ENCODE results near the gene TAAR1. TPM values are rescaled to one million over a fixed set of nuclear protein-coding genes. Genes with fewer than 3 reads are reported as not detected.

The TAAR1 gene
- polyA plus RNA-seq, 1 experiment, result not detected

DNA sequence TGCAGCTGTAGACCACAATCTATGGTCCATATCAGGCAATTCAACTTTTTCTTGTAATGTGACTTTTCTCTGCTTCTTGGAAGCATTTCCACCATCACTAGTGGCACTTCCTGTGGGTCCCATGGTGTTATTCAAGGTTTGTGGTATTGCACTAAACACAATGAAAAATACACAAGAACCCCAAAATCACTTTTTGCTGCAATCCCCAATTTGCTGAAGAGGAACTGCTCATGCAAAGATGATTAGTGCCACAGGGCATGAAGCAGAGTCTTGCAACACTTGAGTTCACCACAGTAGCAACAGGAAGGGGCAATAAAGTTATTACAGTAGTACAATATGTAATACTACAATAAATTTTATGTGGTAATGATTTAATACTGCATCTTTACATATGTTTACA is 16.8 kb upstream of the TAAR1 start:
- H3K27me3 ChIP-seq (ENCODE audit: control insufficient read depth, insufficient read depth, low read length), result no peaks in the 10 kb centered on the region
- ChIA-PET POLR2A (no interaction called here), CTCF (no interaction called here)
- no peak for DNase-seq (ENCODE audit: low read depth, low spot score)
- TF ChIP-seq, protein P1, sequence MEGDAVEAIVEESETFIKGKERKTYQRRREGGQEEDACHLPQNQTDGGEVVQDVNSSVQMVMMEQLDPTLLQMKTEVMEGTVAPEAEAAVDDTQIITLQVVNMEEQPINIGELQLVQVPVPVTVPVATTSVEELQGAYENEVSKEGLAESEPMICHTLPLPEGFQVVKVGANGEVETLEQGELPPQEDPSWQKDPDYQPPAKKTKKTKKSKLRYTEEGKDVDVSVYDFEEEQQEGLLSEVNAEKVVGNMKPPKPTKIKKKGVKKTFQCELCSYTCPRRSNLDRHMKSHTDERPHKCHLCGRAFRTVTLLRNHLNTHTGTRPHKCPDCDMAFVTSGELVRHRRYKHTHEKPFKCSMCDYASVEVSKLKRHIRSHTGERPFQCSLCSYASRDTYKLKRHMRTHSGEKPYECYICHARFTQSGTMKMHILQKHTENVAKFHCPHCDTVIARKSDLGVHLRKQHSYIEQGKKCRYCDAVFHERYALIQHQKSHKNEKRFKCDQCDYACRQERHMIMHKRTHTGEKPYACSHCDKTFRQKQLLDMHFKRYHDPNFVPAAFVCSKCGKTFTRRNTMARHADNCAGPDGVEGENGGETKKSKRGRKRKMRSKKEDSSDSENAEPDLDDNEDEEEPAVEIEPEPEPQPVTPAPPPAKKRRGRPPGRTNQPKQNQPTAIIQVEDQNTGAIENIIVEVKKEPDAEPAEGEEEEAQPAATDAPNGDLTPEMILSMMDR (IDR thresholded peaks at IDR 0.05; ENCODE audit: low read depth, low read length), result no peak
- no peak overlapping the region for H3K27ac ChIP-seq (ENCODE audit: low read depth, low read length)
- no peaks in the 10 kb centered on the region for H3K9me3 ChIP-seq (ENCODE audit: control insufficient read depth, insufficient read depth, low read length)
- no peak overlapping the region for H3K4me3 ChIP-seq (ENCODE audit: low read depth, low read length)

DNA sequence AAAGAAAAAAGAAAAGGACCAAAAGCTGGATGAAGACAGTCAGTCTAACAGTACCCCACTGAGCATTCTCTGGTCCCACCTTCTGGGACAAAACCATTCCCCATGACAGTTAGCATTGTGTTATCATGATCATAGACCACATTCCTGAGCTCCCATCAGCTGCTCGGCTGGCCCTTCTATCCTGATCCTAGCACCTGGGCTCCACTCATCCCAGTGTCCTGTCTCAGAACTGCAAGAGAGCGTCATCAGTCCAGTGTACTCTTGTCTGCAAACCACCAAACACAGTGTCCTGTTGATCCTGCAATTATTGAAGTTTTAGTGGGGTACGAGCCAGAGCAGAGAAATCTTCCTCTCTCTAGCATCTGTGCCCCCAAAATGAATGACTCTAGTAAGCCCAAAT is 16.0 kb upstream of the TAAR1 start:
- POLR2A ChIA-PET, result no interaction called here
- Histone ChIP-seq H3K27ac (ENCODE audit: low read depth, low read length) (no peak overlapping the region), H3K4me3 (ENCODE audit: low read depth, low read length) (no peak overlapping the region), H3K27me3 (ENCODE audit: control insufficient read depth, insufficient read depth, low read length) (no peaks in the 10 kb centered on the region), H3K9me3 (ENCODE audit: control insufficient read depth, insufficient read depth, low read length) (no peaks in the 10 kb centered on the region)
- CTCF ChIA-PET, result interaction anchor here (1.0 kb wide), 1 partner anchor 123 kb away, joined by 4 read pairs; the partner anchor contains the start of gene SLC18B1
- TF ChIP-seq, protein P1 (IDR thresholded peaks at IDR 0.05; ENCODE audit: low read depth, low read length), result no peak
- no peak for DNase-seq (ENCODE audit: low read depth, low spot score)

DNA sequence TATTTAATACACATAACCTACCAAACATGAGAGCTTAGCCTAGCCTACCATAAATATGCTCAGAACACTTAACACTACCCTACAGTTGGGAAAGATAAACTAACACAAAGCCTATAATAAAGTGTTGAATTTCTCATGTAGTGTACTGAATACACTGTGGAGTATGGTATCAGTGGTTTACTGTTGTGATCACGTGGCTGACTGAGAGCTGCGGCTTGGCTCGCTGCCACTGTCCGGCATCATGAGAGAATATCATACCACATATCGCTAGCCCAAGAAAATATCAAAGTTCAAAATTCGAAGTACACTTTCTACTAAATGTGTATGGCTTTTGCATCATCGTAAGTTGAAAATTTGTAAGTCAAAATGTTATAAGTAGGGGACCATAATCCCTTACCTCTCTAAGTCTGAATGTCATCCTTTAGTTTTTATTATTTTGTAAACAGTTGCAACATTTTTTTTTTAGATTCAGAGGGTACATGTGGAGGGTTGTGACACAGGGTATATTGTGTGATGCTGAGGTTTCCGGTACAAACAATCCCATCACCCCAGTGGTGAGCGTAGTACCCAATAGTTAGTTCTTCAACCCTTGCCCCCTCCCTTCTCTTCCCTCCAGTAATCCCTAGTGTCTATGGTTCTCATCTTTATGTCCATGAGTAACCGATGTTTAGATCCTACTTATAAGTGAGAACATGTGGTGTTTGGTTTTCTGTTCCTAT is 14.6 kb upstream of the TAAR1 start:
- TF ChIP-seq, protein P1 (IDR thresholded peaks at IDR 0.05; ENCODE audit: low read depth, low read length), result no peak
- POLR2A ChIA-PET, result no interaction called here
- no peaks in the 10 kb centered on the region for H3K27me3 ChIP-seq (ENCODE audit: control insufficient read depth, insufficient read depth, low read length)
- H3K4me3 ChIP-seq (ENCODE audit: low read depth, low read length), result no peak overlapping the region
- no peak overlapping the region for H3K27ac ChIP-seq (ENCODE audit: low read depth, low read length)
- no peak for DNase-seq (ENCODE audit: low read depth, low spot score)
- CTCF ChIA-PET, result interaction anchor here (0.6 to 1.4 kb wide), 3 partner anchors 107 to 139 kb away, joined by 3 to 10 read pairs (median 4); no protein-coding TSS in a partner anchor
- H3K9me3 ChIP-seq (ENCODE audit: control insufficient read depth, insufficient read depth, low read length), result no peaks in the 10 kb centered on the region

DNA sequence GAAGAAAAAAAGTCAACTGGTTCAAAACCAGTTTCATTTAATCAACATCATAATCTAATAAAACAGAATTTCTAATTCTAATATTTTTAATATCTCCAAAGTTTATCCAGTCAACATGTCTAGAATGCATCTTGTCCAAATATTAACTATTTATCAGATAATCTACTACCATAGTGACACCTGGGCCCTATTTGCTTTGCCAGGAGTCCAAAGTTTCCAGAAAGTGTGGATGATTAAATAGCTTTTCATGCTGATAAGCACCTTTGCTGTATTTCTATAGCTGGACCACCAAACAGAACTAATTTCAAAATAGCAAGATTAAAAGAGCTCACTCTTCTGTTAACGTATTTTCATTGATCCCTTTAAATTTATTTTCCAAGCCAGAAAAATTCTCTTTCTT is 12.3 kb upstream of the TAAR1 start:
- TF ChIP-seq, protein P1 (IDR thresholded peaks at IDR 0.05; ENCODE audit: low read depth, low read length), result no peak
- Histone ChIP-seq H3K27ac (ENCODE audit: low read depth, low read length) (no peak overlapping the region), H3K4me3 (ENCODE audit: low read depth, low read length) (no peak overlapping the region), H3K27me3 (ENCODE audit: control insufficient read depth, insufficient read depth, low read length) (no peaks in the 10 kb centered on the region), H3K9me3 (ENCODE audit: control insufficient read depth, insufficient read depth, low read length) (no peaks in the 10 kb centered on the region)
- CTCF ChIA-PET, result interaction anchor here (0.6 to 7.0 kb wide), 8 partner anchors 21 to 148 kb away, joined by 3 to 133 read pairs (median 7); partner anchors contain the start of gene SLC18B1
- POLR2A ChIA-PET, result no interaction called here
- DNase-seq (ENCODE audit: low read depth, low spot score), result no peak

DNA sequence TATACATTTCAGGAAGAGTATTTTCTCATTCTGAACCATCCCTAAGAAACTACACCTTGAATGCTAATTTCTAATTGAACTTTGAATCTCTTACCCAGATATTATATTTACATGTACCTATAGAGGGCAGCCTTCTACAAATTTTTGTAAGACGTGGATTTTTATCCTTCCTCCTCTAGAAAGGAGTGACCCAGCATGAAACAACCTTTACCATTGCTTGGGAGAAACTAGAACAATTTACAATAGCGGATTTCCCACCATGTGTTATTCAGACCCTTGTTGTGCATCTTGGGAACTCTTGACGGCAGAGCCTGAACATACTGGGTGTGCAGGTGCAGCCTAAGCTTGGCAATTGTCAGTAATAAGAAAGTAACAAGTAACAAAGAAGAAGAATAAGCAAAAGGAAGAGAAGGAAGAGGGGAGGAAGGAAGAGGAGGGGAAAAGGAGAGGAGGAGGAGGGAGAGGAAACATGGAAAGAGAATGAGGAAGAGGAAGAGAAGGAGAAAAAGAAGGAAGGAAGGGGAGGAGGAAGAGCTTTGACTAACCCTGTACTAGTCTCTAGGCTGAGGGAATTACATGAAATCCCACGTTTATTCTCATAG is 10.8 kb upstream of the TAAR1 start:
- no peak for DNase-seq (ENCODE audit: low read depth, low spot score)
- ChIA-PET CTCF (interaction anchor here (0.7 to 7.0 kb wide), 32 partner anchors 11 to 1069 kb away, joined by 3 to 133 read pairs (median 4); partner anchors contain the start of genes SLC18B1 and TAAR1), POLR2A (no interaction called here)
- H3K9me3 ChIP-seq (ENCODE audit: control insufficient read depth, insufficient read depth, low read length), result no peaks in the 10 kb centered on the region
- H3K4me3 ChIP-seq (ENCODE audit: low read depth, low read length), result no peak overlapping the region
- H3K27ac ChIP-seq (ENCODE audit: low read depth, low read length), result no peak overlapping the region
- no peaks in the 10 kb centered on the region for H3K27me3 ChIP-seq (ENCODE audit: control insufficient read depth, insufficient read depth, low read length)
- TF ChIP-seq, protein P1 (IDR thresholded peaks at IDR 0.05; ENCODE audit: low read depth, low read length), result peak; percentile 58
